ENCODE measurements around the gene KIF13A.

KIF13A gene

GRCh38 chr6:17714879-17715851 is 272.3 kb downstream of the KIF13A start:
- H3K36me3 ChIP-seq (ENCODE audit: insufficient read depth) = no peaks in the 10 kb centered on the region
- no peaks in the 10 kb centered on the region for H4K20me1 ChIP-seq (ENCODE audit: insufficient read depth)
- no peaks in the 10 kb centered on the region for H3K79me2 ChIP-seq (ENCODE audit: insufficient read depth, low read depth)
- H3K27me3 ChIP-seq (ENCODE audit: insufficient read depth, low read depth) = no peaks in the 10 kb centered on the region
- H3K27ac ChIP-seq = no peak overlapping the region
- H2AFZ ChIP-seq (ENCODE audit: low read depth) = no peak overlapping the region
- no peak overlapping the region for H3K9ac ChIP-seq
- no peak overlapping the region for H3K4me2 ChIP-seq
- H3K4me1 ChIP-seq (ENCODE audit: low read depth, poor library complexity, severe bottlenecking) = no peaks in the 10 kb centered on the region
- H3K4me3 ChIP-seq (IDR thresholded peaks at IDR 0.05; ENCODE audit: insufficient read depth, low read depth, low read length) = no peak overlapping the region
- TF ChIP-seq CTCF (conservative IDR thresholded peaks at IDR 0.05; ENCODE audit: low read depth, low read length) = no peak

- Histone ChIP-seq H3K4me3 (IDR thresholded peaks at IDR 0.05; ENCODE audit: insufficient read depth, low read depth, low read length) (no peak overlapping the region), H3K79me2 (ENCODE audit: insufficient read depth, low read depth) (no peaks in the 10 kb centered on the region), H3K9ac (no peak overlapping the region), H4K20me1 (ENCODE audit: insufficient read depth) (no peaks in the 10 kb centered on the region), H3K27ac (no peak overlapping the region), H3K4me2 (no peak overlapping the region), H2AFZ (ENCODE audit: low read depth) (no peak overlapping the region), H3K27me3 (ENCODE audit: insufficient read depth, low read depth) (no peaks in the 10 kb centered on the region), H3K4me1 (ENCODE audit: low read depth, poor library complexity, severe bottlenecking) (no peaks in the 10 kb centered on the region), H3K36me3 (ENCODE audit: insufficient read depth) (no peaks in the 10 kb centered on the region)
- no peak for TF ChIP-seq CTCF (conservative IDR thresholded peaks at IDR 0.05; ENCODE audit: low read depth, low read length)
Observed at GRCh38 chr6:17714177-17714576, 273.3 kb downstream of the KIF13A start.

GRCh38 chr6:17712576-17712975 is 274.9 kb downstream of the KIF13A start:
- Histone ChIP-seq H3K4me1 (ENCODE audit: low read depth, poor library complexity, severe bottlenecking) (peaks cover under 1% of the 10 kb centered on the region), H4K20me1 (ENCODE audit: insufficient read depth) (no peaks in the 10 kb centered on the region), H2AFZ (ENCODE audit: low read depth) (no peak overlapping the region), H3K4me2 (no peak overlapping the region), H3K9ac (no peak overlapping the region), H3K27me3 (ENCODE audit: insufficient read depth, low read depth) (no peaks in the 10 kb centered on the region), H3K79me2 (ENCODE audit: insufficient read depth, low read depth) (no peaks in the 10 kb centered on the region), H3K36me3 (ENCODE audit: insufficient read depth) (no peaks in the 10 kb centered on the region), H3K27ac (no peak overlapping the region), H3K4me3 (IDR thresholded peaks at IDR 0.05; ENCODE audit: insufficient read depth, low read depth, low read length) (no peak overlapping the region)
- TF ChIP-seq CTCF (conservative IDR thresholded peaks at IDR 0.05; ENCODE audit: low read depth, low read length) = no peak

- no peak overlapping the region for H3K27ac ChIP-seq
- TF ChIP-seq CTCF (conservative IDR thresholded peaks at IDR 0.05; ENCODE audit: low read depth, low read length) = no peak
- H3K27me3 ChIP-seq (ENCODE audit: insufficient read depth, low read depth) = no peaks in the 10 kb centered on the region
- H4K20me1 ChIP-seq (ENCODE audit: insufficient read depth) = no peaks in the 10 kb centered on the region
- no peak overlapping the region for H3K9ac ChIP-seq
- peaks cover 6% of the 10 kb centered on the region; the same call in 1 of the 2 replicates for H3K79me2 ChIP-seq (ENCODE audit: insufficient read depth, low read depth)
- no peaks in the 10 kb centered on the region for H3K36me3 ChIP-seq (ENCODE audit: insufficient read depth)
- no peak overlapping the region for H3K4me2 ChIP-seq
- no peak overlapping the region for H3K4me3 ChIP-seq (IDR thresholded peaks at IDR 0.05; ENCODE audit: insufficient read depth, low read depth, low read length)
- no peak overlapping the region for H2AFZ ChIP-seq (ENCODE audit: low read depth)
- peaks cover 5% of the 10 kb centered on the region for H3K4me1 ChIP-seq (ENCODE audit: low read depth, poor library complexity, severe bottlenecking)
Observed at GRCh38 chr6:17710331-17710730, 277.1 kb downstream of the KIF13A start.

Measured in KMS-11 (cell line).